Activated gamma-delta T cell treated with Interleukin-2 at 50 U/mL for 16 hours (primary cell): ENCODE data around the gene TMEM181.
"Not testable (repeated sequence)": the region's sequence is repeated elsewhere in the genome, so short reads cannot be mapped to it uniquely, and the experiment has no call there.

Experiments
- DNase-seq: peaks from one replicate; pipeline ENCODE4 v3.0.0-alpha.2; 2020

TMEM181 gene, protein sequence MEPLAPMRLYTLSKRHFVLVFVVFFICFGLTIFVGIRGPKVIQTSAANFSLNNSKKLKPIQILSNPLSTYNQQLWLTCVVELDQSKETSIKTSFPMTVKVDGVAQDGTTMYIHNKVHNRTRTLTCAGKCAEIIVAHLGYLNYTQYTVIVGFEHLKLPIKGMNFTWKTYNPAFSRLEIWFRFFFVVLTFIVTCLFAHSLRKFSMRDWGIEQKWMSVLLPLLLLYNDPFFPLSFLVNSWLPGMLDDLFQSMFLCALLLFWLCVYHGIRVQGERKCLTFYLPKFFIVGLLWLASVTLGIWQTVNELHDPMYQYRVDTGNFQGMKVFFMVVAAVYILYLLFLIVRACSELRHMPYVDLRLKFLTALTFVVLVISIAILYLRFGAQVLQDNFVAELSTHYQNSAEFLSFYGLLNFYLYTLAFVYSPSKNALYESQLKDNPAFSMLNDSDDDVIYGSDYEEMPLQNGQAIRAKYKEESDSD

GRCh38 chr6:158559895-158560835, at the start of gene TMEM181:
Gene TMEM181 (plus strand): TSS chr6:158560091. CDS start chr6:158560225, 134 bp downstream.
- peak; percentile 82 for DNase-seq

DNA sequence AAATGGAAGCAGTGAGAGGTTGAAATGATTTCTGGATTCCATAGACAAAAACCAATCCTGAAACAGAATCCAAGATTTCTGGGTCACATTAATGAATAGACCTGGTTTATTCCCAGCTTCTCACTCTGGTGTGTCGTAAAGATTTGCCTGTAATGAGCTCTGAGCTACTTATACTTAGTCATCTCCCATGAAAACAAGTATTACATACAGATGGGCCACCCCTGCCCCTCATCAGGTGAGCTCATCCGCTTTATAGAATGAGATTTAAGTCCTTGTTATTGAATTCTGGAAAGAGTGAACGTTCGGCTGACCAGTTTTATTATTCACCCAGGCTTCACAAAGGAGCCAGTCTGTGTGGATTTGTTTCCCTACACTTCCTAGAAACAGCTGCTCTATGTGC, 47.1 kb upstream of the TMEM181 start:
- DNase-seq = no peak

- DNase-seq = no peak
These were observed 45.7 kb upstream of the TMEM181 start for GRCh38 chr6:158514176-158514575.

DNA sequence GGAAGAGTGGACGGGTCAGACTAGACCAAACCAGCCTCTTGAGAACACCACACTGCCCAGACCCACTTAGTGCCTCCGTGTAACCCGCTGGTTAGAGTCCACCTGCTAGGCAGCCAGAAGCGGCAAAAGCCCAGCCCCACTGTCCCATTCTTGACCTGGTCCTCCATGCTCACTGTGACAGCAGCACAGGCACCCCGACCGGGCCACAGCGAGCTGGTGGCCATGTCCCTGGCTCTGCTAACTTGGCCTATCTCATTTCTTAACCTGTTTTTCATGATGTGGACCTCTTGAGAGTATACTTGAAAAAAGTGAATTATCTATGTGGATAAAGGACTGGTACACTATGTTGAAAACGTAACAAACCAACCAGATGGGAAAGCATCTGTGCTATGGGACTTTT, 44.9 kb upstream of the TMEM181 start:
- DNase-seq = no peak

DNA sequence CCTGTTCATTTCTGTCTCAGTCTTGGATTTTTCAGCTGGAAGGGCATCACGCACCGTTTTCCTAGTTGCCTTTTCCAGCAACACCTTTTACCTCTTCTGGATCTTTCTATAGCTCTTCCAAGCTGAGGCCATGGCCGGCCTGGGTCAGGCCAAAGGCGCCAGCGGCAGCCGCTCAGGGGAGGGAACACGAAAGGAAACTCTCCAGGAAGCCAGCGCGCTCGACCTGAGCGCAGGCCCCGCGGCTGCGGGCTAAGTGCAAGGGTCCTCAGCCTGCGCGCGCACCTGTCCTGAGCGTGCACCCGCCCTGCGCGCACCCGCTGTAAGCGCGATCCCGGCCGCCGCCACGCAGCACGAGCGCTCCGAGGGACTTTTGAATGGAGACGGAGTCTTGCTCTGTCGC, 43.8 kb upstream of the TMEM181 start:
- no peak for DNase-seq

GRCh38 chr6:158517038-158517437, 42.9 kb upstream of the TMEM181 start:
- DNase-seq = no peak

DNA sequence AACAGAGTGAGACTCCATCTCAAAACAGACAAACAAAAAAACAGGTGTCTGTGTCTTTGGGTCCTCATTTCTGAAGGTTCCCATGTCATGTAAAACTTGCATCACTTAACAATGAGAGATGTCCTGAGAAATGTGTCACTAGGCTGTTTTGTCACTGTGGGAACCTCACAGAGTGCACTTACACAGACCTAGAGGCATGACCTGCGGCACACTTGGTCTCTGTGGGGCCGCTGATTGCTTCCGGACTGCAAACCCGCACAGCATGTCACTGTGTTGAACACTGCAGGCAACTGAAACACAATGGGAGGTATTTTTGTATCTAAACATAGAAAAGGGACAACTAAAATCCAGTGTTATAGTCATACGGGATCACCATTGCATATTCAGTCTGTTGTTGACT, 42.3 kb upstream of the TMEM181 start:
- DNase-seq = no peak

DNA sequence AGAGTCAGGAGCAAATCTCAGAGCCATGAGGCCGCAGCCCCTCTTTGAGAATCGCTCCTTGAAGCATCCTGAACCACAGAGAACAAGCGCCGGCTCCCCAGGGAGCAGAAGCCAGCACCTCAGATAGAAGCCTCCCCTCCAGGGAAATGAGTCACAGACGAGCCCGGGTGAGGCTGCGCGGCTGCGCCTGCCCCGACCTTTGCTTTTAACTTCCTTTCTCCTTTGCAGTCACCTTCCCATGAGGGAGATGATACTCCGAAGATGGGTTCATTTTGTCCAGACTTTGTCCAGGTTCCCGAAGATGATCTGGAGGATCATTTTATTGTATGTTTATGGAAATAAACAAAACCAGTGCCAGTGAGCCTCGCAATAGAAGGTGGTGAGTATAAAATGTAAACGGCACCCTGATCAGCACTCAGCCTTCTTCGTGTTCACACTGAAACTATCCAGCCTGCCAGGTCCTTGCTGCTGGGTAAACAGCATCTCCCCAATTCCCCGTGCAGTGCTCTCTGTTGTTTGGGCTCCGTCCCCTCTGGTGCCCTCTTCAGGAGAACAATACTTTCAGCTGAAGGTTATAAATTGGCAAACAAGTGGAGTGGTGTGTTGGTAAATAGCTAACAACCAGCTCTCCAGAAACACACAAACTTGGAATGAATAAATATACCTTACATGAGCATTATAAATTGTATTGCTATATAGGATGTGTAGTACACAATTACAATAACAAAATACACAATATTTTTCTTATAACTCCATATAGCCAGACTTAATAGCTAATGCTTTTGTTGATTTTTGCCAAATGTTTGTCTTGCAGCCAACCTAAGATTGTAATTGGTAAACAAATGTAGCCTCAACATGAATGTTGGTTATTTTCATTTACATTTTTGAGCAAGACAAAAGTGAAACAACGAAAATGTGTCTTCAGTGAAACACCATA, 41.4 kb upstream of the TMEM181 start:
- DNase-seq = peak; percentile 33

- no peak for DNase-seq
These were observed 40.6 kb upstream of the TMEM181 start for GRCh38 chr6:158519300-158519699.

DNA sequence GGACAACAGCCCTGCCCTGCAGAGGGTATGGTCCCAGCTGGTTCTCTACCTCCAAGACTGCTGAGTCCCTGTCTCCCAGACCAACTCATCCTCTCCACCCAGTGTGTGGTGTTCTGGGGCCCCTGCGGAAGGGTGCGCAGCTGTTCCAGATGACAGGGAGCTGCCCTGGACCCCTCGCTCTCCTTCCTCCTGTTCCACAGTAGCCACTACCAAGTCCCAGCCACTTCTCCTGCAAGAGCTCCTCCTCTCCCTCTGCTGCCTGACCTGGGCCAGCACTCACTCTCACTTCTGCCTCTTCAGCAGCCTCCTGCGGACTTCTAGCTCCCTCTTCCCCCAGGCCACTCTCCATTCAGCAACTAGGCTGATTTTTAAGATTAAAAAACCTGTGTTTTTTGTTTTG, 40.1 kb upstream of the TMEM181 start:
- no peak for DNase-seq

DNA sequence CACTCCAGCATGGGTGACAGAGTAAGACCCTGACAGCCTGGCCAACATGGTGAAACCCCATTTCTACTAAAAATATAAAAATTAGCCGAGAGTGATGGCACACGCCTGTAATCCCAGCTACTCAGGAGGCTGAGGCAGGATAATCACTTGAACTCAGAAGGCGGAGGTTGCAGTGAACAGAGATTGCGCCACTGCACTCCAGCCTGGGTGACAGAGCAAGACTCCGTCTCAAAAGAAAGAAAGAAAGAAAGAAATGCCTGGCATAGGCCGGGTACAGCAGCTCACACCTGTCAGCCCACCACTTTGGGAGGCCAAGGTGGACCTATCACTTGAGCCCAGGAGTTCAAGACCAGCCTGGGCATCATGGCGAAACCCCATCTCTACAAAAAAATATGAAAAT, 38.9 kb upstream of the TMEM181 start:
- not testable (repeated sequence) for DNase-seq

DNA sequence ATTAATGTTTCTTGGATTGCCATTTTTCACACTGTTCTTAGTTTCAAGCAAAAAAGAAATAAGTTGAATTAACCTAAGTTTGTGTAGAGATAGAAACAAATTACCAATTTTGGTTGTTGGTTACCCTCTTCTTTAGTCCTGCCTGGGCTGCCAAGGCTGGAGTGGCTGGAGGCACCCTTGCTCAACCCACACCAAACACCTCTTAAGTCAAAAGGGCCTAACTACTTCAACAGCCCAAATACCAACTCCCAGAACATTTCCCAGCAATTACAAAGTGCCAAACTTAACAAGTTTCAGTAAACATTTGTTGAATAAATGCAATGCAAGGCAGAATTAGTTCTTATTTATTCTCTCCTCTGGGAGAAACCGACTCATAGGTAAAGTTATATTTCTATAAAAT, 38.1 kb upstream of the TMEM181 start:
- no peak for DNase-seq

- no peak for DNase-seq
These were observed 37.3 kb upstream of the TMEM181 start for GRCh38 chr6:158522616-158523015.

DNA sequence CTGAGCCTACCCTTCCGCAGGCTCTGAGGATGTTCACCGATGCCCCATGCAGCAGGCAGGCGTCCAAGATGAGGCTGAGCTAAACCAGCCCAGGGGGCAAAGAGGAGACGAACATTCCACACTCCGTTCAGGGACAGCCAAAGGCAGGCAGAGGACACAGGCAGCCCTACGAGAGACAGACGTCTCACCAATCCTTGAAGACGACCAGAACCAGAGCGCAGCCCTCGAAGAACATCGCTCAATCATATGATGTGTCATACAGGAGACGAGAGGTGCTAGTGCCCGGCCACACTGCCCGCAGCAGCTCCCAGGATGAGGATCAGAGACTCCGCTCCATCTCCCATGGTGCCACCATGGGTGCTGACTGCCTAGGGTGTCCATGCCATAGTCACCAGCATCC, 35.6 kb upstream of the TMEM181 start:
- DNase-seq = no peak

DNA sequence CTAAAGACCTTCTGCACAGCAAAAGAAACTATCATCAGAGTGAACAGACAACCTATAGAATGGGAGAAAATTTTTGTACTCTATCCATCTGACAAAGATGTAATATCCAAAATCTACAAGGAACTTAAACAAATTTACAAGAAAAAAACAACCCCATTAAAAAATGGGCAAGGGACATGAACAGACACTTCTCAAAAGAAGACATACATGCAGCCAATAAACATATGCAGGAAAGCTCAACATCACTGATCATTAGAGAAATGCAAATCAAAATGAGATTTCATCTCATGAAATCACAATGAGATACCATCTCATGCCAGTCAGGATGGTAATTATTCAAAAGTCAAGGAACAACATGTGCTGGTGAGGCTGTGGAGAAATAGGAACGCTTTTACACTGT, 32.0 kb upstream of the TMEM181 start:
- not testable (repeated sequence) for DNase-seq

DNA sequence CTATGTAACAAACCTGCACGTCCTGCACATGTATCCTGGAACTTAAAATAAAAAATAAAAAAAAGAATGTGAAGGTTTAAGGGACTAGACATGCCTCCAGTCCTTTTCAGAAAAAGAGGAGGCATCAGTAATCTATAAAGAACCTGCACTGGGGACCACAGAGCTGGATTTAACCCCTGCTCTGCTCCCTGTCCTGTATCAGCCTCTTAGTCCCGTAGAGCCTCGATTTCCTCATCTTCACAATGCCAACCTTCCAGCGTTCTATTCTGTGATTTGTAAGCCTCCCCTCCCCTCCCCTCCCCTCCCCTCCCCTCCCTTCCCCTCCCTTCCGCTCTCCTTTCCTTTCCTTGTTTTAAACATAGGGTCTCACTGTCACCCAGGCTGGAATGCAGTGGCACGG, 31.1 kb upstream of the TMEM181 start:
- DNase-seq = no peak

DNA sequence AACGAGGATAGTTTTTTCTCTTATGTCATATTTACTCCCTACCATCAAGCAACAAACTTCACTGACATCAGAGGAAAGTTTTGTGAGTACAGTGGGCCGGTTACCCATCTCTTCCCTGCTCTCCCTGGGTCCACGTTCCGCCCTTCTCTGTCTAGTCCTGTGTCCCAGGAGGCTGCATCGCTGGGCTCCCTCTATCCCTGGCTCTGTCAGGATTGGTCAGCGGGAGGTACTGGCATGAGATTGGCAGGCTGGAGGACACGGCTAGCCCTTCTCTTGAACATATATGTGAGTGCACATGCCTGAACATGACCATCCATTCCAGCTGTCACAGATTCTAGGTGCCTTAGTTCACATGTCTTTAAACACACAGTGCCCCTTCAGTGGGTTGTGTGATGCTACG, 30.3 kb upstream of the TMEM181 start:
- DNase-seq = no peak

DNA sequence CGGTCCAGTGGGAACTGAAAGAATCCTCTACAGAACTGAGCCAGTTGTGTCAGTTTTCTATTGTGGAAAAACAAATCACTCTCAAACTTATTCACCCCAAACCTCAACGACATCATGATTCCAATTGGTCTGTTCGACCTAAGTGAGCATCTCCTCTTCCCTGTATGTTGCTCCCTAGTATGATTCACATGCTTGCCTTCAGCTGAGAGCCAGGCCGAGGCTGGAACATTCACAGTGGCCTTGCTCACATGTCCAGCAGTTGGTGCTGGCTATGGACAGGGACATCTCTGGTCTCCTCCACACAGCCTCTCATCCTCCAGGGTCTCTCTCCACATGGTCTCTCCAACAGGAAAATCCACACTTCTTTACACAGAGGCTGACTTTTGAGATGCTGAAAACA, 28.3 kb upstream of the TMEM181 start:
- DNase-seq = no peak

- no peak for DNase-seq
These were observed 27.9 kb upstream of the TMEM181 start for GRCh38 chr6:158531970-158532369.

GRCh38 chr6:158536084-158536890, 23.6 kb upstream of the TMEM181 start:
- peak; percentile 68 for DNase-seq

DNA sequence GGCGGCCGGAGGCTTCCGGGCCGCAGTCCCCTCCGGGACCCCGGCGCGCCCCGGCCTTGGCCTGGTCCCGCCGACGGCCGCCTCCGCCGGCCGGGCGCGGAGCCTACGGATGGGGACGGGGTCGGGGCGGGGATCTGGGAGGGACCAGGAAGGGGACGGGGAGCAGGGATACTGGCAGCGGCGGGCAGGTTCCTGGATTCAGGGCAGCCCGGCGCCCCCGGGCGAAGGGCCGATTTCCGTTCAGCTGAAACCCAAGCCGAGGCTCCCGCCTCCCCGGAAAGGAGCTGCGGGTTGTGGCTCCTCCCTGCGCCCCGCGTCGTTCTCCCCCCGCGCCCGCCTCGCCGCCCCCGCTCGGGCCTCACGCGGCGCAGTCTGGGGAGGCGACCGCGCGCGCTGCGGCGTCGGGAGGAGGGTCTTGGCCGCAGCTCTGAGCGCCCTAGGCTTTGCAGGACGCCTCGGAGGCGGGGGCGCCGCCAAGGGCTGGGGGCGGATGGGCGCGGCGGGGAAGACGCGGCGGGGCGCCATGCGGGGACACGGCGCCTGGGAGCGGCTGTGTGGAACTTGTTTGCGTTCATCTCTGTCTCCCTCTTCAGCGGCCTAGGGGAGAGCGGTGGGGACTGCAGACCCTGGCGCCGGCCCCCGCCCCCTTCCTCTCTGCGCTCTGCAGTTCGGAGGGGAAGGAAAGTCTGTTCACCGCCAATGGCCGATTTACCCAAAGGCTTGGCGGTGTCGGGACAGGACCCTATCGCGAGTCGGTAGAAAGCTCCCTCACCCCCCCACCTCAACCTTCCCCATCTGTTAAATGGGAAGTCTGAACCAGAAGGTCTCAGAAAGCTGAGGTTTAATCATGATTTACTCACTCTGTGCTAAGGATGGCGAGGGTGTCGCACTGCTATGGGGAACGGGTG, 22.7 kb upstream of the TMEM181 start:
- DNase-seq = no peak
